DOHH2 (cell line): ENCODE data around the gene TRAPPC11.

Experiments used
- H3F3A ChIP-seq: fragments of 200-600 bp; sonication (generic), shearing (Covaris generic); 2 replicates; pipeline ENCODE4 v1.6.0; 2016; ENCODE audit warnings: antibody characterized with exemption, mild to moderate bottlenecking; ENCODE audit not compliant: control insufficient read depth, insufficient read depth
- H3K27ac ChIP-seq: fragments of 200-600 bp; sonication (generic); 2 replicates; pipeline ENCODE4 v1.5.1; 2014; ENCODE audit warnings: low read depth, mild to moderate bottlenecking, low read length, moderate library complexity
- H3K27me3 ChIP-seq: fragments of 200-600 bp; sonication (generic); 2 replicates; pipeline ENCODE4 v1.6.1; 2014; ENCODE audit warnings: mild to moderate bottlenecking, low read length, mixed read lengths; ENCODE audit not compliant: control insufficient read depth
- H3K36me3 ChIP-seq: fragments of 200-600 bp; sonication (generic); 2 replicates; pipeline ENCODE4 v1.6.1; 2014; ENCODE audit warnings: mild to moderate bottlenecking, low read length, moderate library complexity, mixed read lengths; ENCODE audit not compliant: control insufficient read depth
- H3K4me1 ChIP-seq: fragments of 200-600 bp; sonication (generic); 2 replicates; pipeline ENCODE4 v1.6.1; 2014; ENCODE audit warnings: mild to moderate bottlenecking, low read length, mixed read lengths; ENCODE audit not compliant: control insufficient read depth
- H3K4me2 ChIP-seq: fragments of 200-600 bp; sonication (generic); 2 replicates; pipeline ENCODE4 v1.6.0; 2014; ENCODE audit warnings: mild to moderate bottlenecking, low read length, moderate library complexity
- H3K4me3 ChIP-seq: fragments of 200-600 bp; sonication (generic); 2 replicates; pipeline ENCODE4 v1.5.1; 2014; ENCODE audit warnings: mild to moderate bottlenecking, low read length, mixed read lengths
- H3K79me2 ChIP-seq: fragments of 200-600 bp; sonication (generic); 2 replicates; pipeline ENCODE4 v1.6.1; 2014; ENCODE audit warnings: mild to moderate bottlenecking, low read length, mixed read lengths; ENCODE audit not compliant: control insufficient read depth
- H3K9me2 ChIP-seq: fragments of 200-600 bp; sonication (generic); replicated peaks from 2 replicates; pipeline ENCODE4 v1.6.1; 2014; ENCODE audit warnings: mild to moderate bottlenecking, low read length, mixed read lengths; ENCODE audit not compliant: control insufficient read depth
- H3K9me3 ChIP-seq: fragments of 200-600 bp; sonication (generic); 2 replicates; pipeline ENCODE4 v1.6.1; 2014; ENCODE audit warnings: antibody characterized with exemption, low read length, mixed read lengths; ENCODE audit not compliant: control insufficient read depth, insufficient read depth
- H4K20me1 ChIP-seq: fragments of 200-600 bp; sonication (generic); 2 replicates; pipeline ENCODE4 v1.6.0; 2014; ENCODE audit warnings: low read depth, mild to moderate bottlenecking, antibody characterized with exemption, low read length, moderate library complexity; ENCODE audit not compliant: control insufficient read depth, insufficient read depth
- EZH2phosphoT487 ChIP-seq: fragments of 200-600 bp; sonication (generic); IDR thresholded peaks from 2 replicates; pipeline ENCODE4 v1.6.1; 2017; ENCODE audit warnings: borderline replicate concordance, mild to moderate bottlenecking, antibody characterized with exemption, low read length, moderate library complexity, mixed read lengths
- TF ChIP-seq, protein P1 (sequence below): fragments of 200-600 bp; sonication (generic); IDR thresholded peaks from one replicate; pipeline ENCODE4 v1.5.1; 2014; ENCODE audit warnings: antibody characterized with exemption, mild to moderate bottlenecking, low read depth, low read length; ENCODE audit not compliant: poor library complexity, severe bottlenecking

The TRAPPC11 gene

DNA sequence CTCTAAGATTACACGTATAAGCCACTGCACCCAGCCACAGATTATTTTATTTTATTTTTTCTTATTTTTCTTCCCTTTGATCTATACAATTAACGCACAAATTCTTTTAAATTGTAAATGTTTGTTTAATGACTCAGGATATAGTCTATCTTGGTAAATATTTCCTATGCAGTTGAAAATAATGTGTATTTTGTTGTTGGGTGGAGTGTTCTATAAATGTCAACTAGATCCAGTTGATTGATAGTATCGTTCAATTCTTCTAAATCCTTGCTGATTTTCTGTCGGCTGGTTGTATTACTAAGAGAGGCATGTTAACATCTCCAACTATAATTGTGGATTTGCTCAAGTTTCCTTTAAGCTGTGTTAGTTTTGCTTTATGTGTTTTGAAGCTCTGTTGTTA, 92.0 kb downstream of the TRAPPC11 start:
- no peak overlapping the region for H3K4me3 ChIP-seq
- H3F3A ChIP-seq = no peaks in the 10 kb centered on the region
- H3K4me1 ChIP-seq = no peaks in the 10 kb centered on the region
- no peak overlapping the region for H3K4me2 ChIP-seq
- H3K9me2 ChIP-seq = no peaks in the 10 kb centered on the region
- H4K20me1 ChIP-seq = no peaks in the 10 kb centered on the region
- no peaks in the 10 kb centered on the region for H3K79me2 ChIP-seq
- no peaks in the 10 kb centered on the region for H3K27me3 ChIP-seq
- TF ChIP-seq, protein P1, sequence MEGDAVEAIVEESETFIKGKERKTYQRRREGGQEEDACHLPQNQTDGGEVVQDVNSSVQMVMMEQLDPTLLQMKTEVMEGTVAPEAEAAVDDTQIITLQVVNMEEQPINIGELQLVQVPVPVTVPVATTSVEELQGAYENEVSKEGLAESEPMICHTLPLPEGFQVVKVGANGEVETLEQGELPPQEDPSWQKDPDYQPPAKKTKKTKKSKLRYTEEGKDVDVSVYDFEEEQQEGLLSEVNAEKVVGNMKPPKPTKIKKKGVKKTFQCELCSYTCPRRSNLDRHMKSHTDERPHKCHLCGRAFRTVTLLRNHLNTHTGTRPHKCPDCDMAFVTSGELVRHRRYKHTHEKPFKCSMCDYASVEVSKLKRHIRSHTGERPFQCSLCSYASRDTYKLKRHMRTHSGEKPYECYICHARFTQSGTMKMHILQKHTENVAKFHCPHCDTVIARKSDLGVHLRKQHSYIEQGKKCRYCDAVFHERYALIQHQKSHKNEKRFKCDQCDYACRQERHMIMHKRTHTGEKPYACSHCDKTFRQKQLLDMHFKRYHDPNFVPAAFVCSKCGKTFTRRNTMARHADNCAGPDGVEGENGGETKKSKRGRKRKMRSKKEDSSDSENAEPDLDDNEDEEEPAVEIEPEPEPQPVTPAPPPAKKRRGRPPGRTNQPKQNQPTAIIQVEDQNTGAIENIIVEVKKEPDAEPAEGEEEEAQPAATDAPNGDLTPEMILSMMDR = no peak
- no peak for TF ChIP-seq EZH2phosphoT487
- H3K9me3 ChIP-seq = no peaks in the 10 kb centered on the region; the same call in 1 of the 2 replicates
- H3K27ac ChIP-seq = no peak overlapping the region
- H3K36me3 ChIP-seq = no peaks in the 10 kb centered on the region

DNA sequence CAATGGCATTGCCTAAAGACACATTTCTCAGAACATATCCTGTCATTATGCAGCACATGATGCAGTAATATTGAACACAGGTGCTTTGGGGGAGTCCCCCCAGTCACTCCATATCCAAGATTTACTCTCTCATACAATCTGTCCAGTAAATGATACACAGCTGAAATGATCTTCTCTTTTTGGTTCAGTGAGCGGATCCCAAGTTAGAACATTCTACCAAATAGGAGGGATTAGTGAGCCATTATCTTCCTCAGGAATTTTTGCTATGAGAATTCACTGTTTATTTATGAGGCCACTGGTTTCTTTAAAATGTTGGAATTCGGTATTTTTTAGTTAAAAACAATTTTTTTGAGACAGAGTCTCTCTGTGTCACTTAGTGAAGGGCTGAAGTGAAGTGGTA, 96.5 kb downstream of the TRAPPC11 start:
- Histone ChIP-seq H3K9me3 (no peaks in the 10 kb centered on the region), H3K4me3 (no peak overlapping the region), H3K4me1 (no peaks in the 10 kb centered on the region), H3K9me2 (no peaks in the 10 kb centered on the region), H3K36me3 (no peaks in the 10 kb centered on the region), H3K4me2 (no peak overlapping the region), H4K20me1 (no peaks in the 10 kb centered on the region), H3K27ac (no peak overlapping the region), H3K27me3 (no peaks in the 10 kb centered on the region), H3K79me2 (no peaks in the 10 kb centered on the region), H3F3A (no peaks in the 10 kb centered on the region)
- no peak for TF ChIP-seq EZH2phosphoT487
- TF ChIP-seq, protein P1 = no peak

DNA sequence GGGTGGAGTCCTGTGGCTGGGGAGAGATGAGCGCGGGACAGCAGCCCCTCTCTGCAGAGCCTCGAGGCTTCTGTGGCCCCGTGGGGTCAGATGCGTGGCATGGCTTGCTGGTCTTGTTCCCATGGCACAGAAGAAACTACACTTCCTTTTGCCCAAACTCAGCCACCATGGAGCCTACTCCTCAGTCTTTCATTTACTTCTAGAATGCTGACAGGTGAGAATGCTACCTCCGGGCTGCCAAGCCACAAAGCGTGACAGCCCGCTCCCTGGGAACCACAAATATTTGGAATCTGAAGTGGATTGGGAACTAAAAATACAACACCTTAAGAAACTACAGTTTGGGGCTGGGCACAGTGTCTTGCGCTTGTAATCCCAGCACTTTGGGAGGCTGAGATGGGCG, 98.0 kb downstream of the TRAPPC11 start:
- H3K36me3 ChIP-seq = no peaks in the 10 kb centered on the region
- H3F3A ChIP-seq = no peaks in the 10 kb centered on the region
- no peaks in the 10 kb centered on the region for H3K79me2 ChIP-seq
- H3K27ac ChIP-seq = no peak overlapping the region
- no peaks in the 10 kb centered on the region for H3K9me3 ChIP-seq
- H3K9me2 ChIP-seq = no peaks in the 10 kb centered on the region
- H3K4me1 ChIP-seq = no peaks in the 10 kb centered on the region
- H3K27me3 ChIP-seq = no peaks in the 10 kb centered on the region
- H4K20me1 ChIP-seq = no peaks in the 10 kb centered on the region
- no peak overlapping the region for H3K4me2 ChIP-seq
- H3K4me3 ChIP-seq = no peak overlapping the region
- TF ChIP-seq, protein P1 = no peak
- no peak for TF ChIP-seq EZH2phosphoT487
